ENCODE data around the gene TTC3. TPM values are rescaled to one million over a fixed set of nuclear protein-coding genes. Genes with fewer than 3 reads are reported as not detected.

TTC3 gene
- total RNA-seq, 2 donors from 2014 or later: 169 to 201 TPM

- Histone ChIP-seq H3K27me3 (replicated peaks; ENCODE audit: insufficient read depth) (no peaks in the 10 kb centered on the region), H3K4me3 (no peak overlapping the region), H3K27ac (no peak overlapping the region), H3K9me3 (no peaks in the 10 kb centered on the region), H3K4me1 (replicated peaks) (no peaks in the 10 kb centered on the region), H3K36me3 (no peaks in the 10 kb centered on the region)
- intact Hi-C loops (cut with DNase I): no loop called here
- TF ChIP-seq POLR2AphosphoS5 (IDR thresholded peaks at IDR 0.05) (no peak), POLR2A (IDR thresholded peaks at IDR 0.05) (no peak)
- TF ChIP-seq, protein P1, sequence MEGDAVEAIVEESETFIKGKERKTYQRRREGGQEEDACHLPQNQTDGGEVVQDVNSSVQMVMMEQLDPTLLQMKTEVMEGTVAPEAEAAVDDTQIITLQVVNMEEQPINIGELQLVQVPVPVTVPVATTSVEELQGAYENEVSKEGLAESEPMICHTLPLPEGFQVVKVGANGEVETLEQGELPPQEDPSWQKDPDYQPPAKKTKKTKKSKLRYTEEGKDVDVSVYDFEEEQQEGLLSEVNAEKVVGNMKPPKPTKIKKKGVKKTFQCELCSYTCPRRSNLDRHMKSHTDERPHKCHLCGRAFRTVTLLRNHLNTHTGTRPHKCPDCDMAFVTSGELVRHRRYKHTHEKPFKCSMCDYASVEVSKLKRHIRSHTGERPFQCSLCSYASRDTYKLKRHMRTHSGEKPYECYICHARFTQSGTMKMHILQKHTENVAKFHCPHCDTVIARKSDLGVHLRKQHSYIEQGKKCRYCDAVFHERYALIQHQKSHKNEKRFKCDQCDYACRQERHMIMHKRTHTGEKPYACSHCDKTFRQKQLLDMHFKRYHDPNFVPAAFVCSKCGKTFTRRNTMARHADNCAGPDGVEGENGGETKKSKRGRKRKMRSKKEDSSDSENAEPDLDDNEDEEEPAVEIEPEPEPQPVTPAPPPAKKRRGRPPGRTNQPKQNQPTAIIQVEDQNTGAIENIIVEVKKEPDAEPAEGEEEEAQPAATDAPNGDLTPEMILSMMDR (IDR thresholded peaks at IDR 0.05): no peak
- 92% methylated on average over 8 of the region's 8 CpGs for WGBS
- DNase-seq (ENCODE audit: low spot score): no peak
Measured at GRCh38 chr21:37240978-37241377, 167.9 kb downstream of the TTC3 start.

- TF ChIP-seq, protein P1 (IDR thresholded peaks at IDR 0.05): no peak
- TF ChIP-seq POLR2AphosphoS5 (IDR thresholded peaks at IDR 0.05) (no peak), POLR2A (IDR thresholded peaks at IDR 0.05) (no peak)
- no peaks in the 10 kb centered on the region for H3K36me3 ChIP-seq
- no peaks in the 10 kb centered on the region for H3K27me3 ChIP-seq (replicated peaks; ENCODE audit: insufficient read depth)
- H3K9me3 ChIP-seq: no peaks in the 10 kb centered on the region
- no peak overlapping the region for H3K27ac ChIP-seq
- intact Hi-C loops (cut with DNase I): no loop called here
- no peak for DNase-seq (ENCODE audit: low spot score)
- WGBS: 95% methylated on average over 7 of the region's 7 CpGs
- no peaks in the 10 kb centered on the region for H3K4me1 ChIP-seq (replicated peaks)
- H3K4me3 ChIP-seq: no peak overlapping the region
Measured at GRCh38 chr21:37241426-37241825, 168.4 kb downstream of the TTC3 start.

- TF ChIP-seq POLR2AphosphoS5 (IDR thresholded peaks at IDR 0.05) (no peak), POLR2A (IDR thresholded peaks at IDR 0.05) (no peak)
- TF ChIP-seq, protein P1 (IDR thresholded peaks at IDR 0.05): no peak
- H3K4me1 ChIP-seq (replicated peaks): no peaks in the 10 kb centered on the region
- no peak overlapping the region for H3K27ac ChIP-seq
- no peak for DNase-seq (ENCODE audit: low spot score)
- no peaks in the 10 kb centered on the region for H3K27me3 ChIP-seq (replicated peaks; ENCODE audit: insufficient read depth)
- no peaks in the 10 kb centered on the region for H3K9me3 ChIP-seq
- WGBS: 96% methylated on average over 6 of the region's 6 CpGs
- H3K4me3 ChIP-seq: no peak overlapping the region
- intact Hi-C loops (cut with DNase I): no loop called here
- no peaks in the 10 kb centered on the region for H3K36me3 ChIP-seq
Measured at GRCh38 chr21:37243961-37244360, 170.9 kb downstream of the TTC3 start.

DNA sequence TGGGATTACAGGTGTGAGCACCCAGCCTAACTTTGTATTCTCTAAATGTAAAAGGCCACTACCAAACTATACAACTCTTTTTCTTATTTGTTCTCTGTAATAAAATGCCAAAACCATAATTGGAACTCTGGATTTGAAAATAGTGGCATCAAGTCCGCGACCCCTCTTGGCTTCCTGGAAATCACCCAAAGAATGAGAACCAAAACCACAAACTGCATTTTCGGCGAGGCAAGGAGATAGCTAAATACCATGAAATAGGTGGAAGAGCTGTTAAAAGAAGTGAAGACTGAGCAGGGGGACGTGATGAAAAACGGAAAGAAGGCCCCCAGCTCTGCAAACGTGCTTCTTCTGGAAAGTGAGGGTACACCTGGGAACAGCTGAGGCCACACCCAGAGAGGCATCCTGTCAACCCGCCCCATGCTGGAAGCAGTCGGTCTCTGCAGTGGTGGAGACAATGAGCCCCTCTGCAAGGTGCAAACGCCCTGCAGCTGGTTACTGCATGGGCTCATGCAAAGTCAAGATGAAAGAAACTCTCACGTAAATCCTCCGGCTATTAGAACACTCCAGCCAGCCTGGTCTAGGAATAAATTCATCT lies 171.5 kb downstream of the TTC3 start:
- Histone ChIP-seq H3K27me3 (replicated peaks; ENCODE audit: insufficient read depth) (no peaks in the 10 kb centered on the region), H3K4me1 (replicated peaks) (no peaks in the 10 kb centered on the region), H3K27ac (no peak overlapping the region), H3K36me3 (no peaks in the 10 kb centered on the region), H3K9me3 (no peaks in the 10 kb centered on the region), H3K4me3 (no peak overlapping the region)
- DNase-seq (ENCODE audit: low spot score): no peak
- TF ChIP-seq, protein P1 (IDR thresholded peaks at IDR 0.05): no peak
- TF ChIP-seq POLR2AphosphoS5 (IDR thresholded peaks at IDR 0.05) (no peak), POLR2A (IDR thresholded peaks at IDR 0.05) (no peak)
- WGBS: 77% methylated on average over 12 of the region's 12 CpGs
- intact Hi-C loops (cut with DNase I): no loop called here

- intact Hi-C loops (cut with DNase I): no loop called here
- TF ChIP-seq POLR2AphosphoS5 (IDR thresholded peaks at IDR 0.05): no peak
- no peak for TF ChIP-seq POLR2A (IDR thresholded peaks at IDR 0.05)
- TF ChIP-seq, protein P1 (IDR thresholded peaks at IDR 0.05): no peak
- Histone ChIP-seq H3K9me3 (no peaks in the 10 kb centered on the region), H3K4me3 (no peak overlapping the region), H3K27me3 (replicated peaks; ENCODE audit: insufficient read depth) (no peaks in the 10 kb centered on the region), H3K27ac (no peak overlapping the region), H3K36me3 (no peaks in the 10 kb centered on the region), H3K4me1 (replicated peaks) (no peaks in the 10 kb centered on the region)
- no peak for DNase-seq (ENCODE audit: low spot score)
- 92% methylated on average over 8 of the region's 8 CpGs for WGBS
Measured at GRCh38 chr21:37245151-37245550, 172.1 kb downstream of the TTC3 start.

Data from prostate gland (tissue), 2 donors.